ENCODE measurements around the gene RFC5.

RFC5 gene

DNA sequence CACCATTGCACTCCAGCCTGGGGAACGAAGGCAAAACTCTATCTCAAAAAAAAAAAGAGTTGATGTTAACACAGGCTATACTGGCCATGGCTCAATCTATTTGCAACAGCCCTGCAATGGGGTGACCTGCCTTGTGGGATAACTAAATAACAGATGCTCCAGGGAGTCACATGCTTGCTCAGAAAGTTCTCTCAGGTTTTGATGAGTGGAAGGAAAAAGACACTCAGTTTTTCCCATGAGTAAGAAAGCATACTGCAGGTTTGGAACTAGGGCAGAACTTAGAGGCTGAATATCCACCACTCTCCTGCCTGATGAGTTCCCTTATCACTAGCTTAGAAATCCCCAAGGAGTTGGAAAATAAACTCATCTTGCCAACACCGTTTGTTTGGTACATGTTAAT, 27.6 kb downstream of the RFC5 start:
- in situ Hi-C loops (cut with HindIII; ENCODE audit: low pct_unique_long_range_greater_than_20kb, low sequenced_read_pairs) = no loop called here
- DNase-seq (ENCODE audit: low read depth in 1 of 2, low spot score in 1 of 2) = no peak
- no peak for TF ChIP-seq JUND (IDR thresholded peaks at IDR 0.05; ENCODE audit: low read depth)

DNA sequence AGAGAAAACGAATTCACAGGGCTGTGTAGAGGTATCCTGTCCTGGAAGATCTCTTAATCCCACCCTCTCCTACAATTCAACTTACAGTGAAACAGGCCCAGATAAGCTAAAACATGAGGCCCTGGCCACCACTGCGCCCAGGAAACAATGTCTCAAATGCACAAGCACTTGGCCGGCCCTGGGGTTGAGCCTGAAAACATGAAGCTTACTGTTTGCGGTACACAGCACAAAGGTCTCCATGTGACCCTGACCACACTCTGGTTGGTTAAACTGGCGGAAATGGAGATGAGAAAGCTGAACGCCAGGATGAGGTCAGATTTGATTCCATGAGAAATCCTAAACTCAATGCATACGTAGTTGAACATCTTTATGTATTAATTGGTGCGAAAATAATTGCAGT, 28.1 kb downstream of the RFC5 start:
- no peak for TF ChIP-seq JUND (IDR thresholded peaks at IDR 0.05; ENCODE audit: low read depth)
- in situ Hi-C loops (cut with HindIII; ENCODE audit: low pct_unique_long_range_greater_than_20kb, low sequenced_read_pairs) = no loop called here
- no peak for DNase-seq (ENCODE audit: low read depth in 1 of 2, low spot score in 1 of 2)

- in situ Hi-C loops (cut with HindIII; ENCODE audit: low pct_unique_long_range_greater_than_20kb, low sequenced_read_pairs) = no loop called here
- no peak for DNase-seq (ENCODE audit: low read depth in 1 of 2, low spot score in 1 of 2)
These were observed 29.9 kb downstream of the RFC5 start for GRCh38 chr12:118046430-118046829.

GRCh38 chr12:118050972-118051910, 34.7 kb downstream of the RFC5 start:
- in situ Hi-C loops (cut with HindIII; ENCODE audit: low pct_unique_long_range_greater_than_20kb, low sequenced_read_pairs) = no loop called here

More at GRCh38 chr12:118046430-118046829, 29.9 kb downstream of the RFC5 start:
- TF ChIP-seq JUND (IDR thresholded peaks at IDR 0.05; ENCODE audit: low read depth) = no peak

DNA sequence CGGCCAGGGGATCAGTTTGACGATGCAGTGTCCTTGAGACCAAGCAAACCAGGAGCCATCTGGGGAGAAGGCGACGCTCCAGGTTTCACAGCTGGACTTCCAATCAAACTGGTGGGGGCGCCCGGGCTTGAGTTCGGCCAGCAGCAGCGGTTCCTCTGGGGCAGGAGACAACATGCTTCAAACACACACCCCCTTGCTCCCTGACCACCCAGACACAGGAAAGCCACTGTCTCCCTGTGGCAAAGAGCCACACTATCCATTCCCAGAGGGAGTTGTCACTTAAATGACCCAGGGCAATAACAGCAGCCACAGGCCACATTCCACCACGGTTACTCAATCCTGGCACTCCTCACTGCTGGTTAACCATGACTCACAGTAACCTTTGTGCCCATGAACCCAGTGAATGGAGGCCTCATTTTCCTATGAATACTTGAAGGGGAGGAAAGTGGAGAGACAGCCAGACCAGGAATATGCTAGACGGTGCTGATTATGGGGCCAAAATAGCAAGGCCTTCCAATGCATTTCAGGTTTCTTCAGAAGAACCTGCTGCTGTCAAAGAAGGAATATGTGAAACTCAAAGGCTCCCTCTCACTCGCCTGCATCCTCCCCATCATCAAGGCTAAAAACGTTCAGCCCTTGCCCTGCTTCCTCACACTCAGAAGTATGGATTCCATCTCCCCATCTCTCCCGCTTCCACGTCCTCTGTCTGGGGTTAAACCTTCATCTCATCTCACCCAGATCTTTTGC, 36.0 kb downstream of the RFC5 start:
- peak; percentile 59 to 83 for DNase-seq (ENCODE audit: low read depth in 1 of 2, low spot score in 1 of 2)
- no peak for TF ChIP-seq JUND (IDR thresholded peaks at IDR 0.05; ENCODE audit: low read depth)
- in situ Hi-C loops (cut with HindIII; ENCODE audit: low pct_unique_long_range_greater_than_20kb, low sequenced_read_pairs) = no loop called here

More at GRCh38 chr12:118050972-118051910, 34.7 kb downstream of the RFC5 start:
- DNase-seq (ENCODE audit: low read depth in 1 of 2, low spot score in 1 of 2) = no peak
- TF ChIP-seq JUND (IDR thresholded peaks at IDR 0.05; ENCODE audit: low read depth) = no peak

- in situ Hi-C loops (cut with HindIII; ENCODE audit: low pct_unique_long_range_greater_than_20kb, low sequenced_read_pairs) = no loop called here
- DNase-seq (ENCODE audit: low read depth in 1 of 2, low spot score in 1 of 2) = no peak
- no peak for TF ChIP-seq JUND (IDR thresholded peaks at IDR 0.05; ENCODE audit: low read depth)
These were observed 36.8 kb downstream of the RFC5 start for GRCh38 chr12:118053071-118053985.

- DNase-seq (ENCODE audit: low read depth in 1 of 2, low spot score in 1 of 2) = peak in 1 of 2 experiments; percentile 76
- in situ Hi-C loops (cut with HindIII; ENCODE audit: low pct_unique_long_range_greater_than_20kb, low sequenced_read_pairs) = no loop called here
- no peak for TF ChIP-seq JUND (IDR thresholded peaks at IDR 0.05; ENCODE audit: low read depth)
These were observed 38.6 kb downstream of the RFC5 start for GRCh38 chr12:118055144-118055557.

GRCh38 chr12:118055865-118056773, 39.6 kb downstream of the RFC5 start:
- no peak for DNase-seq (ENCODE audit: low read depth in 1 of 2, low spot score in 1 of 2)
- in situ Hi-C loops (cut with HindIII; ENCODE audit: low pct_unique_long_range_greater_than_20kb, low sequenced_read_pairs) = no loop called here

DNA sequence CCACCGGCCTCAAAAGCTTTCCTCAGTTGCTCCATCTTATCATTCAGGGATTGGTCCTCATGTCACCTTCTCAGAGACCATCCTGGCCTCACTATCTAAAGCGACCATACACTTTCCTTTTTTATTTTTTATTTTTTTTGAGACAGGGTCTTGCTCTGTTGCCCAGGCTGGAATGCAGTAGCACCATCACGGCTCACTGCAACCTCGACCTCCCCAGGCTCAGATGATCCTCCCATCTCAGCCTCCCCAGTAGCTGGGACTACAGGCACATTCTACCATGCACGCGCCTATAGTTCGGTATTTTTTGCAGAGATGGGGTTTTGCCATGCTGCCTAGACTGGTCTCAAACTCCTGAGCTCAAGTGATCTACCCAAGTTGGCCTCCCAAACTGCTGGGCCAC, 41.7 kb downstream of the RFC5 start:
- no peak for TF ChIP-seq JUND (IDR thresholded peaks at IDR 0.05; ENCODE audit: low read depth)
- DNase-seq (ENCODE audit: low read depth in 1 of 2, low spot score in 1 of 2) = no peak
- in situ Hi-C loops (cut with HindIII; ENCODE audit: low pct_unique_long_range_greater_than_20kb, low sequenced_read_pairs) = no loop called here

More at GRCh38 chr12:118055865-118056773, 39.6 kb downstream of the RFC5 start:
- TF ChIP-seq JUND (IDR thresholded peaks at IDR 0.05; ENCODE audit: low read depth) = no peak

GRCh38 chr12:118058881-118059280, 42.4 kb downstream of the RFC5 start:
- in situ Hi-C loops (cut with HindIII; ENCODE audit: low pct_unique_long_range_greater_than_20kb, low sequenced_read_pairs) = no loop called here
- TF ChIP-seq JUND (IDR thresholded peaks at IDR 0.05; ENCODE audit: low read depth) = no peak
- DNase-seq (ENCODE audit: low read depth in 1 of 2, low spot score in 1 of 2) = no peak
